Left lung (tissue), 10 donors: Measurements from ENCODE around the gene HLA-B. TPM values are rescaled to one million over a fixed set of nuclear protein-coding genes. Genes with fewer than 3 reads are reported as not detected.
"Not testable (repeated sequence)": the region's sequence is repeated elsewhere in the genome, so short reads cannot be mapped to it uniquely, and the experiment has no call there.

Experiments used
- ATAC-seq: fragments of 200-7000 bp; cut with Tn5 transposase; one replicate; pipeline ENCODE4 v1.9.1; 2020; ENCODE audit warnings: moderate library complexity
- DNase-seq, 4 donors: peaks; one replicate each; pipeline ENCODE4 v3.0.0-alpha.2; 2013 to 2020
- H3K27ac ChIP-seq, 2 donors: fragments of 200-600 bp; sonication (generic) in 1 of 2; one replicate each; pipeline versions ENCODE4 v1.5.0 to v1.8.0; 2020 to 2021
- H3K27me3 ChIP-seq, 2 donors: fragments of 200-600 bp; sonication (generic) in 1 of 2; one replicate each; pipeline versions ENCODE4 v1.5.0 to v1.8.0; 2020 to 2021
- H3K36me3 ChIP-seq, 2 donors: fragments of 200-600 bp; sonication (generic) in 1 of 2; one replicate each; pipeline versions ENCODE4 v1.5.0 to v1.8.0; 2020 to 2021
- H3K4me1 ChIP-seq, 2 donors: fragments of 200-600 bp; one replicate each; pipeline ENCODE4 v1.8.0; 2021
- H3K4me3 ChIP-seq, 2 donors: fragments of 200-600 bp; sonication (generic) in 1 of 2; one replicate each; pipeline versions ENCODE4 v1.5.0 to v1.8.0; 2020 to 2021; ENCODE audit warnings: mild to moderate bottlenecking in 1 of 2
- H3K9me3 ChIP-seq, 2 donors: fragments of 200-600 bp; sonication (generic) in 1 of 2; one replicate each; pipeline versions ENCODE4 v1.5.0 to v1.8.0; 2020 to 2021
- intact Hi-C, 2 donors: fragments of 100-400 bp; cut with DNase I; formaldehyde crosslinking; loops; one replicate each; pipeline versions ENCODE4 v1.11.2 to v1.14.2; 2022
- polyA plus RNA-seq, 6 donors: library from polyadenylated mRNA; unstranded; fragments of 120-200 nt; gene quantifications; one replicate each; pipeline ENCODE4 v1.2.1, GENCODE V29; 2013; ENCODE audit not compliant: insufficient read length in 6 of 6
- total RNA-seq, 2 donors: library from RNA; stranded (reverse); fragmentation: NEBNext Ultra II Directional; extraction: Animal tissue kit (Norgen Biotek cat#: 25700); gene quantifications; one replicate each; pipeline ENCODE4 v1.2.1, GENCODE V29; 2021
- TF ChIP-seq, protein P1 (sequence below), 2 donors: fragments of 200-600 bp; sonication (generic) in 1 of 2; IDR thresholded peaks; one replicate each; pipeline versions ENCODE4 v1.5.0 to v1.8.0; 2021; ENCODE audit warnings: antibody characterized with exemption in 2 of 2
- donor health status: DM: no; HTN: yes; CAD: no.
- donor health status: DM: no; HTN: no; CAD: no.

HLA-B gene
- total and polyA plus RNA-seq, 8 donors = 285 to 2,503 (median 391) TPM

DNA sequence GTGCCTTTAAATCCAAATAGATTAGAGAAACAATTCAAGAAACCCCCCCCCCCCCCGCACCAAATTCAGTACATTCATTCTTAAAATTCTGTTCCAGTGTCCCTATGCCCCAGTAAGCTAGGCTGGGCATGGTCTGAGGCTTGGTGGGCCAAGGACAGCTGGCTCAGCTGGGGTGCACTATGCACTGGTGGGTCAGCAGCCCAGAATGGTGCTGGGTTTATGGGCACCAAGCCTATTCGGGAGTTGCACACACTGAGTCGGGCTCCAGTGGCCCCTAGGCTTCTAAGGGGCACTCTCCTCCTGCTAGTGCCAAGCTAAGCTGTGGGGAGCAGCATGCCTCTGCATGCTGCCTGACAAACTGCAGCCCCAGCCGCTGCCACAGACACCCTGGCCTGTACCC lies 20.1 kb upstream of the HLA-B start:
- H3K9me3 ChIP-seq = no peaks in the 10 kb centered on the region
- TF ChIP-seq, protein P1, sequence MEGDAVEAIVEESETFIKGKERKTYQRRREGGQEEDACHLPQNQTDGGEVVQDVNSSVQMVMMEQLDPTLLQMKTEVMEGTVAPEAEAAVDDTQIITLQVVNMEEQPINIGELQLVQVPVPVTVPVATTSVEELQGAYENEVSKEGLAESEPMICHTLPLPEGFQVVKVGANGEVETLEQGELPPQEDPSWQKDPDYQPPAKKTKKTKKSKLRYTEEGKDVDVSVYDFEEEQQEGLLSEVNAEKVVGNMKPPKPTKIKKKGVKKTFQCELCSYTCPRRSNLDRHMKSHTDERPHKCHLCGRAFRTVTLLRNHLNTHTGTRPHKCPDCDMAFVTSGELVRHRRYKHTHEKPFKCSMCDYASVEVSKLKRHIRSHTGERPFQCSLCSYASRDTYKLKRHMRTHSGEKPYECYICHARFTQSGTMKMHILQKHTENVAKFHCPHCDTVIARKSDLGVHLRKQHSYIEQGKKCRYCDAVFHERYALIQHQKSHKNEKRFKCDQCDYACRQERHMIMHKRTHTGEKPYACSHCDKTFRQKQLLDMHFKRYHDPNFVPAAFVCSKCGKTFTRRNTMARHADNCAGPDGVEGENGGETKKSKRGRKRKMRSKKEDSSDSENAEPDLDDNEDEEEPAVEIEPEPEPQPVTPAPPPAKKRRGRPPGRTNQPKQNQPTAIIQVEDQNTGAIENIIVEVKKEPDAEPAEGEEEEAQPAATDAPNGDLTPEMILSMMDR (IDR thresholded peaks at IDR 0.05) = no peak
- H3K36me3 ChIP-seq = no peaks in the 10 kb centered on the region
- DNase-seq (no peak), ATAC-seq (no peak)
- no peak overlapping the region for H3K27ac ChIP-seq
- H3K4me1 ChIP-seq = no peaks in the 10 kb centered on the region
- H3K27me3 ChIP-seq = peaks cover 0 to 27% of the 10 kb centered on the region in 2 donors
- intact Hi-C loops = no loop called here
- H3K4me3 ChIP-seq = no peak overlapping the region

DNA sequence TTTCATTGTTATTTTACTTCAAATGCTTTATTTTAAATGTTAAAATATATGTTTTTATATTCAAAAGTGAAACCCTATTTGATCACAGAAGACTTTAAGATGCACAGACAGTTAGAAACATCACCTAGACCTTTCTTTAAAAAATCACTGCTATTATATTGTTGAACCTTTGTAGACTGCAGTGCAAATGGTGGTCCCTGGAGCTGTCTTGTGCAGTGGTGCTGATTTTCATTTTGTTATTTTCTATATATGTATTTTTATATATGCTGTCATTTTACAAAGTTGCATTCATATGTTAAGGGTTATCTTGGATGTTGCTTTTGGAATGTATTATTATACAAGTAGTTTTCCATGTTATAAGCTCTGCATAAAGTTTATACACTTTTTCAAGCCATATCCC lies 18.7 kb upstream of the HLA-B start:
- no peaks in the 10 kb centered on the region for H3K36me3 ChIP-seq
- DNase-seq (no peak), ATAC-seq (no peak)
- peaks cover 0 to 27% of the 10 kb centered on the region in 2 donors for H3K27me3 ChIP-seq
- H3K4me3 ChIP-seq = no peak overlapping the region
- no peaks in the 10 kb centered on the region for H3K9me3 ChIP-seq
- no peak overlapping the region for H3K27ac ChIP-seq
- intact Hi-C loops = no loop called here
- no peaks in the 10 kb centered on the region for H3K4me1 ChIP-seq
- TF ChIP-seq, protein P1 (IDR thresholded peaks at IDR 0.05) = no peak

DNA sequence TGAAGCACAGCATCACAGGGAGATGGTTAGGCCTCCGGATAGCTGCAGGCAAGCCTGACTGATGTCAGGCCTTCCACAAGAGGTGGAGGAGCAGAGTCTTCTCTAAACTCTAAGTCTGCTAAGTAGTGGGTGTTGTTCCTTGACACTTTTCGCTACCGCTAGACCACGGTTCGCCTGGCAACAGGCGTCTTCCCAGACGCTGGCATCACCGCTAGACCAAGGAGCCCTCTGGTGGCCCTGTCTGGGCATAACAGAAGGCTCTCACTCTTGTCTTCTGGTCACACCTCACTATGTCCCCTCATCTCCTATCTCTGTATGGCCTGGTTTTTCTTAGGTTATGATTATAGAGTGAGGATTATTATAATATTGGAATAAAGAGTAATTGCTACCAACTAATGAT lies 17.1 kb upstream of the HLA-B start:
- TF ChIP-seq, protein P1 (IDR thresholded peaks at IDR 0.05) = peak in 1 of 2 donors; percentile 61
- peaks cover 0 to 39% of the 10 kb centered on the region in 2 donors for H3K27me3 ChIP-seq
- H3K9me3 ChIP-seq, H3K36me3 ChIP-seq, DNase-seq, ATAC-seq, H3K4me1 ChIP-seq, intact Hi-C loops, H3K4me3 ChIP-seq, H3K27ac ChIP-seq: not testable (repeated sequence)

DNA sequence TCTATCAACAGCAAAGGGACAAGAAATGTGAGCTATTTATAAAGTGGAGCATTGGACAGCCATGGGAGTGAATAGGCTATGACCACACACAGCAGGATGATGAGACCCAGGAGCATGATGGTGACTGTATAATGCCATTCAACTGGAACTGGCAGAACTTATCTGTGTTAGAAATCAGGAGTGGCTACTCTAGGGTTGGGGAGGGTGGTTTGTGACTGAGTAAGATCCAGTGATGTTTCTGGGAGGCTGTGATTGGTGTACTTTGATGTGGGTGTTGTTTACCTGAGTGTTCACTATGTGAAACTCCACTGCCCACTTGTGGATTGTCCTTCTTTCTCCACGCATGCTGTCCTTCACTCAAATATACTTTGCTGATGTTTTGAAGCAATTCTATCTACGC lies 11.5 kb upstream of the HLA-B start:
- peaks cover 0 to 13% of the 10 kb centered on the region in 2 donors for H3K4me1 ChIP-seq
- TF ChIP-seq, protein P1 (IDR thresholded peaks at IDR 0.05) = no peak
- no peak for ATAC-seq
- intact Hi-C loops = loop anchor here in 1 of 2 donors (2.0 to 5.0 kb wide), 2 partner anchors 172 to 231 kb away; partner anchors contain the start of gene PSORS1C2
- H3K27me3 ChIP-seq = peaks cover 0 to 16% of the 10 kb centered on the region in 2 donors
- H3K4me3 ChIP-seq = no peak overlapping the region
- H3K36me3 ChIP-seq = no peaks in the 10 kb centered on the region
- no peak overlapping the region for H3K27ac ChIP-seq
- no peaks in the 10 kb centered on the region for H3K9me3 ChIP-seq
- no peak for DNase-seq

DNA sequence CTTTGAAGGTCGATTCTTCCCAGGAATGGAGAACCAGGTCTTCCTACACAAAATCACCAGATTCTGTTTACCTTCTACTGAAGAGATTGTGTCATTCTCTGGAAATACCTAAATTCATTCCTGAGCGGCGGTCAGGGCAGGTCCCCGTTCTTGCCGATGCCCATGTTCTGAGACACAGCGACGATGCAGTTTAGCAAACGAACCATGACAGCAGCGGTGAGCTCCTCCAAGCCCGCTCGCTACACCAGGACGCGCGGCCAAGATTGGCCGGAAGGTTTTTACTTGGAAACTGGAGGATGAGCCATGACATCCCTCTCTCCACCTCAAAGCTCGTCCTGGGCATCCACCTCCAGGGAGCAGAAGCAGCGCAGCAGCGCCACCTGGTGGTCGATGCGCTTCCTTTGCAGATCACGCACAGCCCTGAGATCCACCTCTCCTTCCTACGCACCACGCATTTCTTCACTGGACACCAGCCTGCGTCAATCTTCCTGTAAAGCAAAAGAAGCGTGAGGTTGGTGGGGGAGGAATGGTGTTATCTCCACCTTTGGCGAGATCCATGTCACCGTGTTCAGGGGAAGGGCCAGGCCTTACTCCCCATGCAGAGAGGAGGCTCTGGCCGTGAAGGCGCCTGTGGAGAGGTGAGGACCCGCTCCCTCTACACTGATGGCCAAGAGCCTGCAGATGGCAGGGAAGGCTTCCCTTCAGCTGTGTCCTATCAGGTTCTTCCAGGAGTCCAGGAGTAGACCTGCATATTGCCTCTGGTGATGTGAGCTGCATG lies 9.9 kb upstream of the HLA-B start:
- H3K4me3 ChIP-seq = peak overlapping the region in 1 of 2 donors; percentile 26
- intact Hi-C loops = loop anchor here in 1 of 2 donors (5.0 kb wide), 1 partner anchor 230 kb away; the partner anchor contains the start of gene PSORS1C2
- peaks cover 0 to 16% of the 10 kb centered on the region in 2 donors for H3K27me3 ChIP-seq

More for the DNA sequence above, 9.9 kb upstream of the HLA-B start:
- peak; percentile 100 for ATAC-seq
- peaks cover 0 to 13% of the 10 kb centered on the region in 2 donors for H3K4me1 ChIP-seq
- DNase-seq = peak; percentile 82 to 97 (median 92)
- no peak overlapping the region for H3K27ac ChIP-seq
- TF ChIP-seq, protein P1 (IDR thresholded peaks at IDR 0.05) = peak; percentile 83 to 96
- H3K9me3 ChIP-seq = no peaks in the 10 kb centered on the region
- no peaks in the 10 kb centered on the region for H3K36me3 ChIP-seq
